DND-41 (cell line): ENCODE measurements around the gene CDC7.

Experiments
- ATAC-seq: fragments of 200-7000 bp; cut with Tn5 transposase; 3 replicates; pipeline ENCODE4 v1.9.1; 2021; ENCODE audit warnings: low read depth; ENCODE audit not compliant: insufficient read depth
- DNase-seq: peaks from one replicate; pipeline ENCODE4 v3.0.0-alpha.2; 2020
- H2AFZ ChIP-seq: 2 replicates; pipeline ENCODE4 v1.6.0; 2012; ENCODE audit warnings: low read depth, low read length
- H3K27ac ChIP-seq: 2 replicates; pipeline ENCODE4 v1.5.1; 2012; ENCODE audit warnings: low read length, inconsistent platforms
- H3K27me3 ChIP-seq: fragments of 200-600 bp; sonication (generic); 2 replicates; pipeline ENCODE4 v1.6.0; 2012; ENCODE audit warnings: low read length, mild to moderate bottlenecking, inconsistent platforms; ENCODE audit not compliant: insufficient read depth, poor library complexity
- H3K36me3 ChIP-seq: 2 replicates; pipeline ENCODE4 v1.5.1; 2012; ENCODE audit warnings: low read length, inconsistent platforms; ENCODE audit not compliant: insufficient read depth
- H3K4me1 ChIP-seq: 2 replicates; pipeline ENCODE4 v1.5.1; 2012; ENCODE audit warnings: mild to moderate bottlenecking, low read length; ENCODE audit not compliant: insufficient read depth
- H3K4me2 ChIP-seq: 2 replicates; pipeline ENCODE4 v1.6.0; 2012; ENCODE audit warnings: mild to moderate bottlenecking, moderate library complexity, low read length, inconsistent platforms; ENCODE audit not compliant: insufficient read depth
- H3K4me3 ChIP-seq, 2 experiments: fragments of 200-600 bp in 1 of 2; shearing (Covaris generic) in 1 of 2; 2 replicates each; pipeline ENCODE4 v1.5.1; 2012 to 2016; ENCODE audit warnings: inconsistent platforms in 2 of 2, low read length in 2 of 2, mild to moderate bottlenecking in 2 of 2, low read depth in 1 of 2, moderate library complexity in 1 of 2
- H3K79me2 ChIP-seq: 2 replicates; pipeline ENCODE4 v1.6.0; 2012; ENCODE audit warnings: low read length, inconsistent platforms; ENCODE audit not compliant: insufficient read depth
- H3K9ac ChIP-seq: 2 replicates; pipeline ENCODE4 v1.6.0; 2012; ENCODE audit warnings: low read depth, mild to moderate bottlenecking, inconsistent platforms, low read length, moderate library complexity
- H3K9me3 ChIP-seq: 2 replicates; pipeline ENCODE4 v1.5.1; 2012; ENCODE audit warnings: low read length, moderate library complexity, mild to moderate bottlenecking, inconsistent platforms; ENCODE audit not compliant: insufficient read depth, severe bottlenecking
- H4K20me1 ChIP-seq: 2 replicates; pipeline ENCODE4 v1.6.0; 2012; ENCODE audit warnings: low read length; ENCODE audit not compliant: insufficient read depth
- CTCF ChIP-seq: IDR thresholded peaks from 2 replicates; pipeline ENCODE4 v1.5.1; 2012; ENCODE audit warnings: borderline replicate concordance, low read length, moderate library complexity, mild to moderate bottlenecking; ENCODE audit not compliant: poor library complexity, severe bottlenecking; ENCODE audit errors: extremely low read depth
- EZH2 ChIP-seq: IDR thresholded peaks from 3 replicates; pipeline ENCODE4 v1.6.1; 2012; ENCODE audit warnings: borderline replicate concordance, low read depth, mild to moderate bottlenecking, moderate library complexity, low read length, inconsistent platforms; ENCODE audit not compliant: severe bottlenecking

CDC7 gene

DNA sequence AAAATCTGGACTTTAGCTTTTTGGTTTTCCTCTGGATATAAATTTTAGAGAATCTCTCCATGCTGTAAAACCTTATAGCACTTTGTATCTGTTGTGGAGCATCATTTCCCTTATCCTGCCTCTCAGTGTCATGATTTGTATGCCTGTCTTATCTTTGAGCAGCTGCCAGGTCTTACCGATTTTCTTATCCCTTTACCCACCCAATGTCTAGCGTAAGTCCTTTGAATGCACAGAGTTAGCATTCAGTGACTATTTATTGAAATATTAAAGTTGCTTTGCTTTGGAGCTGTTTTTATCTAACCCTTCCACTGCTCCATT is 37.3 kb downstream of the CDC7 start:
- Histone ChIP-seq H3K27me3 (no peaks in the 10 kb centered on the region), H3K4me3 (no peak overlapping the region), H3K79me2 (no peaks in the 10 kb centered on the region), H3K4me1 (0 out of 2 replicates have a peak, but pooled peaks cover 2% of the 10 kb centered on the region), H3K36me3 (no peaks in the 10 kb centered on the region), H3K9ac (no peak overlapping the region), H2AFZ (no peak overlapping the region), H4K20me1 (no peaks in the 10 kb centered on the region), H3K4me2 (no peak overlapping the region), H3K9me3 (no peaks in the 10 kb centered on the region), H3K27ac (no peak overlapping the region)
- DNase-seq = no peak
- ATAC-seq = no peak
- no peak for TF ChIP-seq EZH2
- no peak for TF ChIP-seq CTCF

GRCh38 chr1:91540910-91541309 is 40.3 kb downstream of the CDC7 start:
- no peak overlapping the region for H3K4me2 ChIP-seq

GRCh38 chr1:91541918-91542533 is 41.4 kb downstream of the CDC7 start:
- H3K27ac ChIP-seq = no peak overlapping the region
- no peaks in the 10 kb centered on the region for H4K20me1 ChIP-seq
- DNase-seq (no peak), ATAC-seq (no peak)
- no peak for TF ChIP-seq CTCF
- TF ChIP-seq EZH2 = no peak
- no peak overlapping the region for H3K9ac ChIP-seq
- no peak overlapping the region for H3K4me2 ChIP-seq
- no peak overlapping the region for H3K4me3 ChIP-seq
- H3K4me1 ChIP-seq = 0 out of 2 replicates have a peak, but pooled peaks cover 2% of the 10 kb centered on the region
- no peaks in the 10 kb centered on the region for H3K9me3 ChIP-seq
- H3K27me3 ChIP-seq = no peaks in the 10 kb centered on the region
- no peak overlapping the region for H2AFZ ChIP-seq
- no peaks in the 10 kb centered on the region for H3K79me2 ChIP-seq
- H3K36me3 ChIP-seq = no peaks in the 10 kb centered on the region

More at GRCh38 chr1:91540910-91541309, 40.3 kb downstream of the CDC7 start:
- no peak overlapping the region for H3K9ac ChIP-seq
- TF ChIP-seq EZH2 (no peak), CTCF (no peak)
- 0 out of 2 replicates have a peak, but pooled peaks cover 2% of the 10 kb centered on the region for H3K4me1 ChIP-seq
- ATAC-seq = no peak
- no peaks in the 10 kb centered on the region for H4K20me1 ChIP-seq
- H3K79me2 ChIP-seq = no peaks in the 10 kb centered on the region
- H3K4me3 ChIP-seq = no peak overlapping the region
- no peak for DNase-seq
- no peaks in the 10 kb centered on the region for H3K36me3 ChIP-seq
- no peaks in the 10 kb centered on the region for H3K9me3 ChIP-seq
- no peaks in the 10 kb centered on the region for H3K27me3 ChIP-seq
- H3K27ac ChIP-seq = no peak overlapping the region
- no peak overlapping the region for H2AFZ ChIP-seq
